ENCODE measurements around the gene SCARF1. TPM values are rescaled to one million over a fixed set of nuclear protein-coding genes. Genes with fewer than 3 reads are reported as not detected.

SCARF1 gene
- total RNA-seq, 1 donor from 2014 or later: 2.1 TPM

DNA sequence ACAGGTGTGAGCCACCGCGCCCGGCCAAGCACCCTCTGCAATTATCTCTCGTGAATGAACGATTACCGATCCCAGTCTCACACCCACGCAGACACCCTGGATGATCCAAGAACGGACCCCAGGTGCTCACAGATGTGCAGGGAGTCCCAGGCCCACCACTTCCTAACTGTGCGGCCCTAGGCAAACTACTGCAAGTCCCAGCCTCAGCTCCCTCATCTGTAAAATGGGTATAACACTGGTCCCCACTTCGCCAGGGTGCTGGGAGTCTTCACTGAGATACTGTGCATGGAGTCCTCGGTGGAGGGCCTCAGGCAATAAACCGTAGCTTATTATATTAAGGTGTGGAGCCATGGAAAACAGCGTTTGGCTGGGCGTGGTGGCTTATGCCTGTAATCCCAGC lies 61.4 kb downstream of the SCARF1 start:
- no peaks in the 10 kb centered on the region for H3K27me3 Mint-ChIP-seq (ENCODE audit: low read depth)
- H3K27ac Mint-ChIP-seq: no peak overlapping the region
- no peak for DNase-seq (ENCODE audit: low spot score in 2 of 2, unreplicated experiment in 2 of 2)
- peaks cover 4% of the 10 kb centered on the region for H3K36me3 Mint-ChIP-seq
- TF ChIP-seq, protein P1, sequence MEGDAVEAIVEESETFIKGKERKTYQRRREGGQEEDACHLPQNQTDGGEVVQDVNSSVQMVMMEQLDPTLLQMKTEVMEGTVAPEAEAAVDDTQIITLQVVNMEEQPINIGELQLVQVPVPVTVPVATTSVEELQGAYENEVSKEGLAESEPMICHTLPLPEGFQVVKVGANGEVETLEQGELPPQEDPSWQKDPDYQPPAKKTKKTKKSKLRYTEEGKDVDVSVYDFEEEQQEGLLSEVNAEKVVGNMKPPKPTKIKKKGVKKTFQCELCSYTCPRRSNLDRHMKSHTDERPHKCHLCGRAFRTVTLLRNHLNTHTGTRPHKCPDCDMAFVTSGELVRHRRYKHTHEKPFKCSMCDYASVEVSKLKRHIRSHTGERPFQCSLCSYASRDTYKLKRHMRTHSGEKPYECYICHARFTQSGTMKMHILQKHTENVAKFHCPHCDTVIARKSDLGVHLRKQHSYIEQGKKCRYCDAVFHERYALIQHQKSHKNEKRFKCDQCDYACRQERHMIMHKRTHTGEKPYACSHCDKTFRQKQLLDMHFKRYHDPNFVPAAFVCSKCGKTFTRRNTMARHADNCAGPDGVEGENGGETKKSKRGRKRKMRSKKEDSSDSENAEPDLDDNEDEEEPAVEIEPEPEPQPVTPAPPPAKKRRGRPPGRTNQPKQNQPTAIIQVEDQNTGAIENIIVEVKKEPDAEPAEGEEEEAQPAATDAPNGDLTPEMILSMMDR (IDR thresholded peaks at IDR 0.05; ENCODE audit: unreplicated experiment): no peak
- H3K9me3 Mint-ChIP-seq: no peaks in the 10 kb centered on the region
- H3K4me1 Mint-ChIP-seq: peaks cover 7% of the 10 kb centered on the region
- no peak overlapping the region for H3K4me3 Mint-ChIP-seq

Other genes with a start within 250 kb of the SCARF1 start
- 714 to 730 TPM (median 714 TPM) in 3 replicates for gene YWHAE, start 245.5 kb downstream of the SCARF1 start, total RNA-seq
- gene CRK, start 189.5 kb downstream of the SCARF1 start, total RNA-seq: 38.2 to 41.9 TPM (median 41.3 TPM) in 3 replicates
- 144 to 149 TPM (median 147 TPM) in 3 replicates for gene MYO1C, start 153.0 kb downstream of the SCARF1 start, total RNA-seq
- 22.4 to 23.5 TPM (median 22.5 TPM) in 3 replicates for gene INPP5K, start 129.1 kb downstream of the SCARF1 start, total RNA-seq
- gene PITPNA, start 82.9 kb downstream of the SCARF1 start, total RNA-seq: 58.3 to 63.4 TPM (median 61.8 TPM) in 3 replicates
- gene SLC43A2, start 16.9 kb downstream of the SCARF1 start, total RNA-seq: 12.4 to 13.3 TPM (median 12.4 TPM) in 3 replicates
- 3.4 to 3.8 TPM (median 3.5 TPM) in 3 replicates for gene RILP, start 4.1 kb upstream of the SCARF1 start, total RNA-seq
- gene PRPF8, start 39.1 kb upstream of the SCARF1 start, total RNA-seq: 331 to 354 TPM (median 334 TPM) in 3 replicates
- gene TLCD2, start 64.6 kb upstream of the SCARF1 start, total RNA-seq: 8.6 to 9.2 TPM (median 8.7 TPM) in 3 replicates
- gene WDR81, start 79.0 kb upstream of the SCARF1 start, total RNA-seq: 20.3 to 22.9 TPM (median 20.6 TPM) in 3 replicates
- 0.32 to 0.63 TPM (median 0.44 TPM) in 3 replicates for gene SERPINF2, start 97.1 kb upstream of the SCARF1 start, total RNA-seq
- gene SERPINF1, start 116.3 kb upstream of the SCARF1 start, total RNA-seq: 69.6 to 72.5 TPM (median 71.4 TPM) in 3 replicates
- 21.9 to 24.9 TPM (median 24.5 TPM) in 3 replicates for gene SMYD4, start 184.2 kb upstream of the SCARF1 start, total RNA-seq
- 91.2 to 98.0 TPM (median 94.2 TPM) in 3 replicates for gene RPA1, start 184.3 kb upstream of the SCARF1 start, total RNA-seq

Measured in mesothelial cell of epicardium (in vitro differentiated cells).